A549 (cell line): ENCODE data around the gene SEMA4D. TPM values are rescaled to one million over a fixed set of nuclear protein-coding genes. Genes with fewer than 3 reads are reported as not detected.

ENCODE experiments used
- ATAC-seq, 2 experiments: fragments of 200-7000 bp in 1 of 2; fragments of >200 bp in 1 of 2; cut with Nextera tagmentation in 1 of 2; cut with Tn5 transposase in 1 of 2; 3 replicates each; pipeline versions ENCODE4 v1.8.0 to v1.9.1; 2018 to 2020; ENCODE audit warnings: mild to moderate bottlenecking in 1 of 2, moderate library complexity in 1 of 2
- CTCF ChIA-PET: fragments of 300-600 bp; sonication (Branson Sonifier 250); formaldehyde crosslinking; extraction: SDS; loops from one replicate; lab custom pipeline; 2021; ENCODE audit warnings: antibody characterized with exemption, inconsistent platforms; lab: Yijun Ruan, JAX
- POLR2A ChIA-PET: fragments of 350-600 bp; formaldehyde crosslinking; extraction: SDS; loops from one replicate; lab custom pipeline; 2021; ENCODE audit warnings: antibody characterized with exemption, inconsistent platforms; lab: Yijun Ruan, JAX
- DNase-seq, 2 experiments: peaks; one replicate each; pipeline versions ENCODE4 v3.0.0 to v3.0.0-alpha.2; 2011 to 2016; ENCODE audit warnings: low read depth in 1 of 2, low spot score in 1 of 2
- FAIRE-seq: peaks from 2 replicates; lab custom pipeline; 2011; peaks lifted over from hg19 to GRCh38; lab: Jason Lieb, UNC
- H3K27ac ChIP-seq, 2 experiments: fragments of >200 bp; sonication (Bioruptor Twin); formaldehyde crosslinking; 3 replicates each; pipeline ENCODE4 v1.5.1; 2016 to 2017
- H3K4me1 ChIP-seq: fragments of >200 bp; sonication (Bioruptor Twin); formaldehyde crosslinking; 3 replicates; pipeline ENCODE4 v1.6.1; 2016
- H3K4me2 ChIP-seq: fragments of >200 bp; sonication (Bioruptor Twin); formaldehyde crosslinking; 3 replicates; pipeline ENCODE4 v1.6.1; 2016
- H3K4me3 ChIP-seq: fragments of >200 bp; sonication (Bioruptor Twin); formaldehyde crosslinking; 3 replicates; pipeline ENCODE4 v1.5.1; 2016
- H3K9me3 ChIP-seq: fragments of >200 bp; sonication (Bioruptor Twin); formaldehyde crosslinking; 3 replicates; pipeline ENCODE4 v1.6.1; 2016
- CBX2 ChIP-seq: fragments of 200-600 bp; sonication (generic); IDR thresholded peaks from 2 replicates; pipeline ENCODE4 v1.6.1; 2016; ENCODE audit warnings: low read depth, mild to moderate bottlenecking, borderline replicate concordance
- CEBPB ChIP-seq, 2 experiments: fragments of >200 bp in 1 of 2; sonication (Bioruptor Twin) in 1 of 2; formaldehyde crosslinking in 1 of 2; IDR thresholded peaks; 2 replicates each; pipeline ENCODE4 v1.6.1; 2012 to 2016
- EHMT2 ChIP-seq: fragments of 200-600 bp; sonication (generic); IDR thresholded peaks from 2 replicates; pipeline ENCODE4 v1.6.1; 2016; ENCODE audit warnings: antibody characterized with exemption, low read depth, mild to moderate bottlenecking, moderate library complexity
- ELK1 ChIP-seq: fragments of 150-350 bp; IDR thresholded peaks from 2 replicates; pipeline ENCODE4 v1.6.1; 2014; ENCODE audit warnings: low read depth, mild to moderate bottlenecking, low read length
- EP300 ChIP-seq, 2 experiments: fragments of >200 bp; sonication (Bioruptor Twin); formaldehyde crosslinking; IDR thresholded peaks; 2 replicates in 1 of 2; 3 replicates in 1 of 2; pipeline ENCODE4 v1.6.1; 2016 to 2017
- FOSB ChIP-seq: fragments of 250-450 bp; sonication (Bioruptor Pico); IDR thresholded peaks from 2 replicates; pipeline ENCODE4 v1.5.0; 2020; ENCODE audit warnings: mild to moderate bottlenecking, moderate library complexity
- FOSL2 ChIP-seq, 2 experiments: fragments of 450-650 bp in 1 of 2; fragments of >200 bp in 1 of 2; sonication (Bioruptor Twin) in 1 of 2; formaldehyde crosslinking; IDR thresholded peaks; 2 replicates each; pipeline versions ENCODE4 v1.5.0 to v1.6.1; 2016 to 2020; ENCODE audit warnings: mild to moderate bottlenecking in 1 of 2, moderate library complexity in 1 of 2
- FOXS1 ChIP-seq: fragments of 250-450 bp; sonication (Bioruptor Pico); IDR thresholded peaks from 2 replicates; pipeline ENCODE4 v1.5.0; 2020; ENCODE audit warnings: mild to moderate bottlenecking, moderate library complexity
- GATA3 ChIP-seq: IDR thresholded peaks from 2 replicates; pipeline ENCODE4 v1.6.1; 2012; ENCODE audit warnings: borderline replicate concordance
- HDAC2 ChIP-seq: fragments of 200-600 bp; sonication (generic); IDR thresholded peaks from 2 replicates; pipeline ENCODE4 v1.6.1; 2016
- HES2 ChIP-seq: fragments of >200 bp; sonication (Bioruptor Twin); formaldehyde crosslinking; IDR thresholded peaks from 2 replicates; pipeline ENCODE4 v1.6.1; 2016
- HEYL ChIP-seq: fragments of 250-450 bp; sonication (Bioruptor Pico); IDR thresholded peaks from 2 replicates; pipeline ENCODE4 v1.8.0; 2021; ENCODE audit warnings: mild to moderate bottlenecking, moderate library complexity
- HOXA7 ChIP-seq: fragments of 250-450 bp; sonication (Bioruptor Pico); IDR thresholded peaks from 2 replicates; pipeline ENCODE4 v1.5.0; 2020; ENCODE audit warnings: mild to moderate bottlenecking, moderate library complexity
- HOXB13 ChIP-seq: fragments of 250-450 bp; sonication (Bioruptor Pico); IDR thresholded peaks from 2 replicates; pipeline ENCODE4 v1.5.0; 2020; ENCODE audit warnings: low read depth, mild to moderate bottlenecking, moderate library complexity
- HOXB5 ChIP-seq: fragments of 250-450 bp; sonication (Bioruptor Pico); IDR thresholded peaks from 2 replicates; pipeline ENCODE4 v1.5.0; 2020; ENCODE audit warnings: mild to moderate bottlenecking, moderate library complexity
- JUN ChIP-seq, 2 experiments: fragments of >200 bp; sonication (Bioruptor Twin); formaldehyde crosslinking; IDR thresholded peaks; 2 replicates in 1 of 2; 3 replicates in 1 of 2; pipeline ENCODE4 v1.6.1; 2016 to 2017
- JUNB ChIP-seq: fragments of >200 bp; sonication (Bioruptor Twin); formaldehyde crosslinking; IDR thresholded peaks from 2 replicates; pipeline ENCODE4 v1.6.1; 2016
- KDM1A ChIP-seq: fragments of 200-600 bp; sonication (generic); IDR thresholded peaks from 2 replicates; pipeline ENCODE4 v1.6.1; 2016; ENCODE audit warnings: low read depth, mild to moderate bottlenecking
- MAFK ChIP-seq: fragments of 450-650 bp; IDR thresholded peaks from 2 replicates; pipeline ENCODE4 v1.6.1; 2014; ENCODE audit not compliant: partially characterized antibody
- MAX ChIP-seq: IDR thresholded peaks from 2 replicates; pipeline ENCODE4 v1.6.1; 2012
- NFE2L2 ChIP-seq: fragments of 150-350 bp; conservative IDR thresholded peaks from 2 replicates; pipeline ENCODE4 v1.6.1; 2014; ENCODE audit warnings: low read length
- NR3C1 ChIP-seq: fragments of >200 bp; sonication (Bioruptor Twin); formaldehyde crosslinking; IDR thresholded peaks from 3 replicates; pipeline ENCODE4 v1.6.1; 2017
- POLR2A ChIP-seq: IDR thresholded peaks from 2 replicates; pipeline ENCODE4 v1.6.1; 2012; ENCODE audit warnings: mild to moderate bottlenecking, low read length
- POLR2AphosphoS2 ChIP-seq: conservative IDR thresholded peaks from 2 replicates; pipeline ENCODE4 v1.6.1; 2012; ENCODE audit warnings: low read length, improper control_type of control experiment, inconsistent platforms
- SMC3 ChIP-seq: fragments of >200 bp; sonication (Bioruptor Twin); formaldehyde crosslinking; IDR thresholded peaks from 3 replicates; pipeline ENCODE4 v1.6.1; 2018; ENCODE audit warnings: inconsistent platforms
- TP53 ChIP-seq: fragments of 250-450 bp; sonication (Bioruptor Pico); IDR thresholded peaks from 2 replicates; pipeline ENCODE4 v1.5.0; 2021; ENCODE audit warnings: mild to moderate bottlenecking, moderate library complexity
- ZC3H11A ChIP-seq: fragments of 450-650 bp; IDR thresholded peaks from 2 replicates; pipeline ENCODE4 v1.6.1; 2014; ENCODE audit warnings: antibody characterized with exemption, mild to moderate bottlenecking
- ZNF302 ChIP-seq: fragments of 250-450 bp; sonication (Bioruptor Pico); IDR thresholded peaks from 2 replicates; pipeline ENCODE4 v1.9.0; 2021; ENCODE audit warnings: inconsistent platforms, mild to moderate bottlenecking, moderate library complexity
- WGBS: methylation state at CpG from one replicate; pipeline ENCODE4 v1.1.6; 2017; ENCODE audit errors: missing lambda C conversion rate; 5-methylcytosine and 5-hydroxymethylcytosine counted together
- polyA plus RNA-seq, 4 experiments: library from polyadenylated mRNA; depleted of rRNA in 3 of 4; stranded (reverse); fragments of >200 nt; fragmentation: RNase III in 1 of 4; extraction: RNeasy Plus Mini Kit Qiagen cat#74134 plus additional on column Dnase treatment in 1 of 4; gene quantifications; 2 replicates in 3 of 4; 3 replicates in 1 of 4; pipeline ENCODE4 v1.2.3, GENCODE V29; 2011 to 2017

SEMA4D gene
- polyA plus RNA-seq, 2 of the 4 experiments (the other 2 are of a cell fraction): 5.3 to 7.2 TPM

GRCh38 chr9:89361816-89362646 lies 135.9 kb downstream of the SEMA4D start:
- TF ChIP-seq HEYL (CRISPR knock-in tag): no peak
- Histone ChIP-seq H3K4me1 (no peaks in the 10 kb centered on the region), H3K27ac (no peak overlapping the region), H3K4me3 (no peak overlapping the region), H3K9me3 (no peaks in the 10 kb centered on the region), H3K4me2 (no peak overlapping the region)
- 89% methylated on average over 8 of the region's 9 CpGs for WGBS
- CTCF ChIA-PET: interaction anchor here (2.6 kb wide), 1 partner anchor 12 kb away, joined by 9 read pairs; no protein-coding TSS in a partner anchor
- DNase-seq (no peak), ATAC-seq (no peak), FAIRE-seq (no peak)
- POLR2A ChIA-PET: no interaction called here

- FAIRE-seq: no peak
- no peak overlapping the region for H3K4me3 ChIP-seq
- DNase-seq: no peak
- H3K4me1 ChIP-seq: no peaks in the 10 kb centered on the region
- H3K4me2 ChIP-seq: no peak overlapping the region
- ATAC-seq: no peak
- TF ChIP-seq JUN (IDR thresholded peaks at IDR 0.05) (no peak), HES2 (no peak), NR3C1 (no peak), SMC3 (no peak), ELK1 (no peak), EHMT2 (no peak), HOXB13 (CRISPR knock-in tag) (no peak), JUNB (no peak), MAX (no peak), HDAC2 (no peak), MAFK (no peak), ZNF302 (no peak), POLR2AphosphoS2 (no peak), ZC3H11A (no peak), CEBPB (IDR thresholded peaks at IDR 0.05) (no peak), FOSB (CRISPR knock-in tag) (no peak)
- TF ChIP-seq, all 56 proteins: peak for 0
- H3K9me3 ChIP-seq: no peaks in the 10 kb centered on the region
- no peak overlapping the region for H3K27ac ChIP-seq
- POLR2A ChIA-PET: no interaction called here
- WGBS: 85% methylated on average over 6 of the region's 6 CpGs
- CTCF ChIA-PET: interaction anchor here (1.3 kb wide), 1 partner anchor 188 kb away, joined by 4 read pairs; no protein-coding TSS in a partner anchor
These were observed 136.9 kb downstream of the SEMA4D start for GRCh38 chr9:89361031-89361430.

- ChIA-PET CTCF (interaction anchor here (1.3 kb wide), 1 partner anchor 189 kb away, joined by 4 read pairs; no protein-coding TSS in a partner anchor), POLR2A (interaction anchor here (0.5 kb wide), 1 partner anchor 107 kb away, joined by 5 read pairs; no protein-coding TSS in a partner anchor)
- 94% methylated on average over 3 of the region's 3 CpGs for WGBS
- no peak overlapping the region for H3K4me3 ChIP-seq
- DNase-seq: no peak
- no peak for ATAC-seq
- no peaks in the 10 kb centered on the region for H3K9me3 ChIP-seq
- no peaks in the 10 kb centered on the region for H3K4me1 ChIP-seq
- TF ChIP-seq EP300 (IDR thresholded peaks at IDR 0.05) (no peak), CBX2 (no peak), FOXS1 (no peak), GATA3 (no peak), HOXA7 (CRISPR knock-in tag) (no peak), HOXB5 (no peak), POLR2A (no peak), KDM1A (no peak), TP53 (CRISPR knock-in tag) (no peak), NFE2L2 (no peak), FOSL2 (IDR thresholded peaks at IDR 0.05) (no peak), FOSL2 (CRISPR knock-in tag; IDR thresholded peaks at IDR 0.05) (no peak)
- TF ChIP-seq, all 56 proteins: peak for 0
- H3K27ac ChIP-seq: no peak overlapping the region
- FAIRE-seq: no peak
- no peak overlapping the region for H3K4me2 ChIP-seq
These were observed 137.4 kb downstream of the SEMA4D start for GRCh38 chr9:89360465-89360864.
